ENCODE results near the gene CEP152.

DNA sequence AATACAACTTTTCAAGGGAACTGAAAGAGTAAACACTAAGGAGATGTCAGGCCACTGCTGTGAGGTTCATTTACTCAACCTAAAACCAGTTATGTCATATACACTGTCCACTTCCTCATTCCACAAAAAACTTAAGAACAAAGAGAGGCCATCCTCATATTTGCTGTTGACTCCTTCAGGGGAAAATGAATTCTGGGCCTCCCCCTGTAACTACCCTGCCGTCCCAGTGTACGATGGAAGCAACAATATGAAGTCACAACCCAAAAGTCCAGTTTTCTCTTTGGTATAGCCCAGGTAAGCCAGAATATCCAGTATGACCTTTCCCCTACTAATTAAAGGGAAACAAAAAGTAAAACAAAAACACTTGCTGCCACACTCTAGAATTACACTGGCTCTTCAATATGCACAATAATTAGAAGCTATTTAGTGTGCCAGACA is 16.2 kb downstream of the CEP152 start:
- no peak for TF ChIP-seq CTCF (IDR thresholded peaks at IDR 0.05)
- TF ChIP-seq POLR2A (IDR thresholded peaks at IDR 0.05) = no peak

All from heart left ventricle (tissue), 13 donors.